ENCODE results near the gene TBATA.

TBATA gene

DNA sequence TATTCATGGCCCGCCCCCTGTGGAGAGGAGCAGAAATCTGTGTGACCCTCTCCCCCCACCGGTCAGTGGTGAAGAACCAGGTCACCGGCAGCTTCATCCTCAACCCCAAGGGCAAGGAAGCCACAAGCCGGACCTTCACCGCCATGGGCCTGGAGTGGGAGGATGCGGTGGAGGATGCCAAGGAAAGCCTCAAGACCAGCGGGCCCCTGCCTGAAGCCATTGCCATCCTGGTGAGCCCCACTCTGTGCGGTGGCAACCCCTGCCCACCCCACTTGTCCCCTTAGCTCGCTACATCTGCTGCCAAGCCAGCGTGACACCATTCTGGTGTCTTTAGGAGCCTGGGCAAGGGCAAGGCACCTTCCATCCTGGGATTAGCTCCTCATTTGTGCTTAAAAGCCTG, 35.4 kb downstream of the TBATA start:
- TF ChIP-seq CTCF (conservative IDR thresholded peaks at IDR 0.05; ENCODE audit: low read depth): no peak
- no peak for DNase-seq (ENCODE audit: low spot score)
- CTCF ChIA-PET: interaction anchor here (0.6 to 1.4 kb wide), 2 partner anchors 200 to 223 kb away, joined by 3 read pairs; no protein-coding TSS in a partner anchor
- no peak overlapping the region for H3K27ac ChIP-seq
- POLR2A ChIA-PET (ENCODE audit: low non-redundant PET): no interaction called here

GRCh38 chr10:70748801-70749573, 36.2 kb downstream of the TBATA start:
- ChIA-PET POLR2A (ENCODE audit: low non-redundant PET) (no interaction called here), CTCF (interaction anchor here (0.8 kb wide), 1 partner anchor 10 kb away, joined by 3 read pairs; no protein-coding TSS in a partner anchor)
- no peak overlapping the region for H3K27ac ChIP-seq
- no peak for TF ChIP-seq CTCF (conservative IDR thresholded peaks at IDR 0.05; ENCODE audit: low read depth)
- no peak for DNase-seq (ENCODE audit: low spot score)

DNA sequence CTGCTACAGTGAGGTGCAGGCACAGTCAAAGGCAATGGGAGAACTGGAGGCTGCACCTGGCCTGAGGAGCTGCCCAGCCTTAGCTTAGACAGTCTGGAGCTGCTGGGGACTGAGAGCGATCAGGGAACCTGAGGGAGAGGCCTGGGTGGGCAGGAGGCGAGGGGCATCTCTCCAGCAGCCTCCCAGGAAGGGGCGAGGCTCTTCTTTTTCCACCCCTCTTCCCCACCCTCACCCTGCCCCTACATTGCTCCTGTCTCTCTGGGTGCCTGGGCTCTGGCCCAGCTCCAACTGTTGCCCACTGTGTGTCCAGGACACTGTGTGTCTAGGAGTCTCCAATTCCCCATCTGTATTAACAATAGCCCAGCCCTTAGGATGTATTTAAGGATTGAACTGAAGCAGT, 36.9 kb downstream of the TBATA start:
- ChIA-PET POLR2A (ENCODE audit: low non-redundant PET) (no interaction called here), CTCF (interaction anchor here (0.6 to 0.8 kb wide), 2 partner anchors 11 to 178 kb away, joined by 3 read pairs; no protein-coding TSS in a partner anchor)
- DNase-seq (ENCODE audit: low spot score): no peak

DNA sequence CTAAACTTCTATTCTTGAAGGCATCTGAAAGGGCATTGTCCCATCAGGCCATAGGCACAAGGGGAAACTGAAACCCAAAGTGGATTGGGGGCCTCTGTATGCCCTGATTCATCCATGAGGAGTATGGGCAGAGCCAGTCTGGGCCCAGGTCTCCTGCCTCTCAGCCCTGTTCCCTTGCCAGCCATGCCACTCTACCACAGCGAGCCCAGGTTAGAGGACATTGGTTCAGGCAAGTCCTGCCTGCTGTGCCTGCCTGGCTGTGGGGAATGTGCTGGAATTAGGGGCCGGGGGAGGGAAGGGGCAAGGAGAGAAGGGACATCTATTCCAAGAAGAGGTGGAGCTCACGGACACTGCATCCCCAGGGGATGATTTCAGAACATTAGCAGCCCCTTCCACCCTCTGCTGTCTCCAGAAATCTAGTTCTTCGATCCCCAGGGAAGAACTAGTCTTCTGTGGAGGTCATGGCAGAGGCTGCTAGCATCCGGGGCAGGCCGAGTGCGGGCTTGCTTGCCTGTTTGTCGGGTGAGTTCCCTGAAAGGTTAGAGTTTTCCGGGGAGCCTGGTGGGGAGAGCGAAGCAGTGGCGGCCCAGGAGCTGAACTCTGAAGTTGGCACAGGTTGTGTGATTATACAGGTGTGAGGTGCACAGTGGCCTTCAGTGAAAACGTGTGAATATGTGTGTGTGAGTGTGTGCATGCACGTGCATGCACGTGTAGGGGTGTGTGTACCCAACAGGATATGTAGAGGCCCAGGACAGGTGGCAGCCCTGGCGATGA, 37.8 kb downstream of the TBATA start:
- DNase-seq (ENCODE audit: low spot score): no peak
- POLR2A ChIA-PET (ENCODE audit: low non-redundant PET): interaction anchor here (0.6 kb wide), 1 partner anchor 474 kb away, joined by 3 read pairs; no protein-coding TSS in a partner anchor
- no peak for TF ChIP-seq CTCF (conservative IDR thresholded peaks at IDR 0.05; ENCODE audit: low read depth)
- CTCF ChIA-PET: interaction anchor here (0.6 kb wide), 1 partner anchor 179 kb away, joined by 3 read pairs; no protein-coding TSS in a partner anchor
- no peak overlapping the region for H3K27ac ChIP-seq

More for the DNA sequence above, 36.9 kb downstream of the TBATA start:
- no peak overlapping the region for H3K27ac ChIP-seq
- TF ChIP-seq CTCF (conservative IDR thresholded peaks at IDR 0.05; ENCODE audit: low read depth): no peak

DNA sequence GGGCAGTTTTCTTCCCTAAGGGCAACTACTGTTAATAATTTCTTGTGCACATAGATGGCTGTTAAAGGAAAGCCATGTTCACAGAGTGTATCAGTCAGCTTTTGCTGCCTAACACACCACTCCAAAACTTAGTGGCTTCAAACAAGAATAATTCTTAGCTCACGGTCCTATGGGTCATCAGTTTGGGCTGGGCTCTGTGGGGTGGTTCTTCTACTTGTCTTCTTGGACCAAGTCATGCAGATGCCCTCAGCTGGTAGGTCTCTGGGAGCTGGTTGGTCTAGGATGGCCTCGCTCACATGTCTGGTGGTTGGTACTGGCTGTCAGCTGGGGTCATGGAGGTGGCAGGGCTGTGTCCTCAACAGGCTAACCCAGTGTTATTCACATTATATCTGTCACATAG, 39.6 kb downstream of the TBATA start:
- POLR2A ChIA-PET (ENCODE audit: low non-redundant PET): no interaction called here
- DNase-seq (ENCODE audit: low spot score): no peak
- no peak for TF ChIP-seq CTCF (conservative IDR thresholded peaks at IDR 0.05; ENCODE audit: low read depth)
- H3K27ac ChIP-seq: no peak overlapping the region
- CTCF ChIA-PET: interaction anchor here (0.6 kb wide), 1 partner anchor 90 kb away, joined by 6 read pairs; no protein-coding TSS in a partner anchor

DNA sequence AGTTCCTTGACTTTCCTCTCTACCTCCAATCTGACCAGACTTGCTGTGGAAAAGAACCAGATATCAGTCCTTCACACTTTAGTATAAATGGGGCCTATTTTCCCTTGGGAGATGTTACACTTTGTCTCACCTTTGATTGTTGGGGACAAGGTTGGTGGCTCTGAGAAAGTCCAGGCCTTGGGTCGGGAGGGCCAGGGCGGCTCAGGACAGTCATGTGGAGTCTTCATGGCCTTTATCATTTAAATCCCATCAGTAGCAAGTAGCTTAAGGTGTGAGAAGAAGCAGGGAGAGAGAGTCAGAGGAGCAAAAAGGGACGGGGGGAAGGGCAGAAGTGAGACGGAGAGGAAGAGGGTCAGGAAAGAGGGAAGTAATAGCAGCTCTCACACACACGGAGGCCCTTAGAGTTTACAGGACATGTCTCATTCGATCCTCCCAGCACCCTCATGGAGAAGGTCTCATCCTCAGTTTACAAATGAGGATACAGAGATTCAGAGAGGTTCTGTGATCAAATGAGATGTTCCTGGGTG, 40.5 kb downstream of the TBATA start:
- DNase-seq (ENCODE audit: low spot score): no peak
- no peak overlapping the region for H3K27ac ChIP-seq
- TF ChIP-seq CTCF (conservative IDR thresholded peaks at IDR 0.05; ENCODE audit: low read depth): no peak
- CTCF ChIA-PET: interaction anchor here (0.6 kb wide), 1 partner anchor 212 kb away, joined by 4 read pairs; no protein-coding TSS in a partner anchor
- POLR2A ChIA-PET (ENCODE audit: low non-redundant PET): no interaction called here

Measured in RWPE1 (cell line).